HepG2 (cell line): ENCODE data around the gene BCL2L2. TPM values are rescaled to one million over a fixed set of nuclear protein-coding genes. Genes with fewer than 3 reads are reported as not detected.

Experiments
- CEBPB ChIP-seq: IDR thresholded peaks from 2 replicates; pipeline ENCODE4 v1.6.1; 2011; ENCODE audit warnings: low read depth, low read length, improper control_type of control experiment, borderline replicate concordance
- KDM5A ChIP-seq: fragments of 200-600 bp; sonication (generic); IDR thresholded peaks from 2 replicates; pipeline ENCODE4 v1.7.0; 2018; ENCODE audit warnings: antibody characterized with exemption, mild to moderate bottlenecking, low read length, borderline replicate concordance
- MED8 ChIP-seq: sonication (generic); formaldehyde crosslinking; IDR thresholded peaks from 2 replicates; pipeline ENCODE4 v1.8.1; 2023; ENCODE audit warnings: mild to moderate bottlenecking, missing genetic modification reagents; ENCODE audit not compliant: insufficient replicate concordance
- MIER2 ChIP-seq: IDR thresholded peaks from 2 replicates; pipeline ENCODE4 v1.6.1; 2016; ENCODE audit warnings: missing biosample characterization, missing genetic modification reagents
- NFKB2 ChIP-seq: sonication (generic); formaldehyde crosslinking; IDR thresholded peaks from 2 replicates; pipeline ENCODE4 v1.4.0; 2020; ENCODE audit warnings: missing genetic modification reagents, borderline replicate concordance
- RFXANK ChIP-seq: IDR thresholded peaks from 2 replicates; pipeline ENCODE4 v1.6.1; 2016
- SIN3A ChIP-seq: IDR thresholded peaks from 2 replicates; pipeline ENCODE4 v1.6.1; 2011; ENCODE audit warnings: low read depth, mild to moderate bottlenecking, control low read depth, low read length, borderline replicate concordance
- TP53 ChIP-seq: sonication (generic); formaldehyde crosslinking; conservative IDR thresholded peaks from 2 replicates; pipeline ENCODE4 v1.4.0; 2020; ENCODE audit warnings: missing genetic modification reagents
- ZNF766 ChIP-seq: sonication (generic); formaldehyde crosslinking; IDR thresholded peaks from 2 replicates; pipeline ENCODE4 v1.5.0; 2020; ENCODE audit warnings: missing genetic modification reagents, borderline replicate concordance
- ZNF776 ChIP-seq: sonication (generic); formaldehyde crosslinking; IDR thresholded peaks from 2 replicates; pipeline ENCODE4 v1.4.0; 2020; ENCODE audit warnings: mild to moderate bottlenecking, missing genetic modification reagents
- ZNF788 ChIP-seq: sonication (generic); formaldehyde crosslinking; IDR thresholded peaks from 2 replicates; pipeline ENCODE4 v1.5.0; 2020; ENCODE audit warnings: mild to moderate bottlenecking, missing genetic modification reagents, borderline replicate concordance
- polyA plus RNA-seq, 8 experiments: library from polyadenylated mRNA; depleted of rRNA in 3 of 8; stranded (reverse) in 7 of 8; unstranded in 1 of 8; fragments of >200 nt; fragmentation: Illumina TruSeq in 4 of 8; extraction: Trizol in 4 of 8; gene quantifications; 2 replicates each; pipeline versions ENCODE4 v1.2.1 to v1.2.3, GENCODE V29; 2011 to 2016; ENCODE audit warnings: low read depth in 4 of 8, missing spikeins in 1 of 8, mixed read lengths in 1 of 8; ENCODE audit not compliant: insufficient read depth in 1 of 8
- total RNA-seq, 5 experiments: library from RNA; depleted of rRNA; stranded (reverse); fragments of >200 nt; fragmentation: Illumina TruSeq; extraction: Trizol; gene quantifications; 2 replicates each; pipeline ENCODE4 v1.2.3, GENCODE V29; 2016; ENCODE audit warnings: low read depth in 1 of 5
- TF ChIP-seq, protein P1 (sequence below): sonication (generic); formaldehyde crosslinking; IDR thresholded peaks from 2 replicates; pipeline ENCODE4 v1.5.1; 2020; ENCODE audit warnings: missing genetic modification reagents, mild to moderate bottlenecking, borderline replicate concordance
- TF ChIP-seq, protein P2 (sequence below): sonication (generic); formaldehyde crosslinking; IDR thresholded peaks from 2 replicates; pipeline ENCODE4 v1.5.1; 2020; ENCODE audit warnings: missing genetic modification reagents, mild to moderate bottlenecking, borderline replicate concordance
- TF ChIP-seq, protein P3 (sequence below): sonication (generic); formaldehyde crosslinking; IDR thresholded peaks from 2 replicates; pipeline ENCODE4 v1.9.0; 2021; ENCODE audit warnings: missing genetic modification reagents, mild to moderate bottlenecking, borderline replicate concordance
- TF ChIP-seq, protein P4 (sequence below): sonication (generic); formaldehyde crosslinking; conservative IDR thresholded peaks from 2 replicates; pipeline ENCODE4 v1.8.0; 2022; ENCODE audit warnings: missing genetic modification reagents
- TF ChIP-seq, protein P5 (sequence below): sonication (generic); formaldehyde crosslinking; IDR thresholded peaks from 2 replicates; pipeline ENCODE4 v1.4.0; 2020; ENCODE audit warnings: mild to moderate bottlenecking, missing genetic modification reagents
- TF ChIP-seq, protein P6 (sequence below): IDR thresholded peaks from 2 replicates; pipeline ENCODE4 v1.6.1; 2016; ENCODE audit warnings: missing genetic modification reagents, missing compliant biosample characterization
- TF ChIP-seq, protein P7 (sequence below): sonication (generic); formaldehyde crosslinking; IDR thresholded peaks from 2 replicates; pipeline ENCODE4 v1.5.0; 2020; ENCODE audit warnings: mild to moderate bottlenecking, missing genetic modification reagents

BCL2L2 gene
- total and polyA plus RNA-seq, 2 of the 13 experiments (the other 11 are each of a cell fraction or from before 2014, with no cell fraction given) = 28.1 to 49.8 TPM

DNA sequence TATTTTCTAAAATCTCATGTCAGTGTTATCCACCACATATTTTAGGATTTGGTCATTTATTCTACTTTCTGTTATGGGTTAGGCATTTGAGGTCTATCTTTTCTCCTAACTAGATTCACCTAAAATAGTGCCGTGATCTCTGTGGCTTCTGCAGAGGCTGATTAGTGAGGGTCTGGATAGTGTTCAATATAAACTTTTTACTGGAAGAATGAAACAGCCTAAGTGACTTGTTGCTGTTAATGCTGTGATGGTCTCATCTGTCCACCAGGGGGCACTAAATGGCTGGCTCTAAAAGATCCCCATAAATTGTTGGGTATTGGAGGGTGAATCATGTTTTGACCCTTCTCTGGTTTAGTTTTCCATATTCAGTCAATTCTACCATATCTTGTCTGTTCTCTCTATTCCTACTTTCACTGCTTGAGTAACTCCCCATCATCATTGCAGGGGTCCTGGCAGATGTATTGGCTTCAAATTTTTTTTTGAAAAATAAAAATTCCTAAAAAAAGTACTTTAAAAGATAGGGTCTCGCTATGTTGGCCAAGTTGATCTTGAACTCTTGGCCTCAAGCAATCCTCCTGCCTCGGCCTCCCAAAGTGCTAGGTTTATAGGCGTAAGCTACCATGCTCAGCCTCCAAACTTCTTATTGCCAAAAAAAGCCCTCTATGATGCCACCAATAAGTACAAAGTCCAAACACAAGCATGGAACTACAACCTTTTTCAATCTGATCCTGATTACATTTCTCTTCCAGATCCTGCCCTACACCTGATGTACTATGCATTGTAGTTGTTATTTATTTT is 21.5 kb downstream of the BCL2L2 start (continued):
- TF ChIP-seq, protein P1, sequence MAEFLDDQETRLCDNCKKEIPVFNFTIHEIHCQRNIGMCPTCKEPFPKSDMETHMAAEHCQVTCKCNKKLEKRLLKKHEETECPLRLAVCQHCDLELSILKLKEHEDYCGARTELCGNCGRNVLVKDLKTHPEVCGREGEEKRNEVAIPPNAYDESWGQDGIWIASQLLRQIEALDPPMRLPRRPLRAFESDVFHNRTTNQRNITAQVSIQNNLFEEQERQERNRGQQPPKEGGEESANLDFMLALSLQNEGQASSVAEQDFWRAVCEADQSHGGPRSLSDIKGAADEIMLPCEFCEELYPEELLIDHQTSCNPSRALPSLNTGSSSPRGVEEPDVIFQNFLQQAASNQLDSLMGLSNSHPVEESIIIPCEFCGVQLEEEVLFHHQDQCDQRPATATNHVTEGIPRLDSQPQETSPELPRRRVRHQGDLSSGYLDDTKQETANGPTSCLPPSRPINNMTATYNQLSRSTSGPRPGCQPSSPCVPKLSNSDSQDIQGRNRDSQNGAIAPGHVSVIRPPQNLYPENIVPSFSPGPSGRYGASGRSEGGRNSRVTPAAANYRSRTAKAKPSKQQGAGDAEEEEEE (CRISPR knock-in tag) = no peak
- TF ChIP-seq SIN3A (no peak), ZNF766 (CRISPR knock-in tag) (no peak), ZNF776 (CRISPR knock-in tag) (no peak), MIER2 (CRISPR knock-in tag) (0 out of 2 replicates have a peak, but pooled peaks have one; percentile 37), NFKB2 (CRISPR knock-in tag) (no peak), RFXANK (CRISPR knock-in tag) (no peak), KDM5A (no peak), CEBPB (no peak), ZNF788 (CRISPR knock-in tag) (no peak), TP53 (CRISPR knock-in tag) (no peak), MED8 (CRISPR knock-in tag) (no peak)
- TF ChIP-seq, protein P2, sequence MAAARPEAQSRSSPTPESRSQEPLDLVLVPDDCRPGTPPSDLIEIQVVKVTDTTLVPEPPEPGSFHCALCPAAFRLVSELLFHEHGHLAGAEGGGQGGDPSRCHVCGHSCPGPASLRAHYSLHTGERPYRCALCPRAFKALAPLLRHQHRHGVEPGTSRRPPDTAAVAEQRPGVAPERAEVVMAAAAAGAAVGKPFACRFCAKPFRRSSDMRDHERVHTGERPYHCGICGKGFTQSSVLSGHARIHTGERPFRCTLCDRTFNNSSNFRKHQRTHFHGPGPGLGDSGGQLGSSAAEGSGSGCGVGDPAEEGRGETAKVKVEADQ (CRISPR knock-in tag) = peak; percentile 62; the same call in 1 of the 2 replicates
- TF ChIP-seq, protein P3, sequence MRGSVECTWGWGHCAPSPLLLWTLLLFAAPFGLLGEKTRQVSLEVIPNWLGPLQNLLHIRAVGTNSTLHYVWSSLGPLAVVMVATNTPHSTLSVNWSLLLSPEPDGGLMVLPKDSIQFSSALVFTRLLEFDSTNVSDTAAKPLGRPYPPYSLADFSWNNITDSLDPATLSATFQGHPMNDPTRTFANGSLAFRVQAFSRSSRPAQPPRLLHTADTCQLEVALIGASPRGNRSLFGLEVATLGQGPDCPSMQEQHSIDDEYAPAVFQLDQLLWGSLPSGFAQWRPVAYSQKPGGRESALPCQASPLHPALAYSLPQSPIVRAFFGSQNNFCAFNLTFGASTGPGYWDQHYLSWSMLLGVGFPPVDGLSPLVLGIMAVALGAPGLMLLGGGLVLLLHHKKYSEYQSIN = no peak
- TF ChIP-seq, protein P4, sequence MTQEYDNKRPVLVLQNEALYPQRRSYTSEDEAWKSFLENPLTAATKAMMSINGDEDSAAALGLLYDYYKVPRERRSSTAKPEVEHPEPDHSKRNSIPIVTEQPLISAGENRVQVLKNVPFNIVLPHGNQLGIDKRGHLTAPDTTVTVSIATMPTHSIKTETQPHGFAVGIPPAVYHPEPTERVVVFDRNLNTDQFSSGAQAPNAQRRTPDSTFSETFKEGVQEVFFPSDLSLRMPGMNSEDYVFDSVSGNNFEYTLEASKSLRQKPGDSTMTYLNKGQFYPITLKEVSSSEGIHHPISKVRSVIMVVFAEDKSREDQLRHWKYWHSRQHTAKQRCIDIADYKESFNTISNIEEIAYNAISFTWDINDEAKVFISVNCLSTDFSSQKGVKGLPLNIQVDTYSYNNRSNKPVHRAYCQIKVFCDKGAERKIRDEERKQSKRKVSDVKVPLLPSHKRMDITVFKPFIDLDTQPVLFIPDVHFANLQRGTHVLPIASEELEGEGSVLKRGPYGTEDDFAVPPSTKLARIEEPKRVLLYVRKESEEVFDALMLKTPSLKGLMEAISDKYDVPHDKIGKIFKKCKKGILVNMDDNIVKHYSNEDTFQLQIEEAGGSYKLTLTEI (CRISPR knock-in tag) = no peak
- TF ChIP-seq, protein P5, sequence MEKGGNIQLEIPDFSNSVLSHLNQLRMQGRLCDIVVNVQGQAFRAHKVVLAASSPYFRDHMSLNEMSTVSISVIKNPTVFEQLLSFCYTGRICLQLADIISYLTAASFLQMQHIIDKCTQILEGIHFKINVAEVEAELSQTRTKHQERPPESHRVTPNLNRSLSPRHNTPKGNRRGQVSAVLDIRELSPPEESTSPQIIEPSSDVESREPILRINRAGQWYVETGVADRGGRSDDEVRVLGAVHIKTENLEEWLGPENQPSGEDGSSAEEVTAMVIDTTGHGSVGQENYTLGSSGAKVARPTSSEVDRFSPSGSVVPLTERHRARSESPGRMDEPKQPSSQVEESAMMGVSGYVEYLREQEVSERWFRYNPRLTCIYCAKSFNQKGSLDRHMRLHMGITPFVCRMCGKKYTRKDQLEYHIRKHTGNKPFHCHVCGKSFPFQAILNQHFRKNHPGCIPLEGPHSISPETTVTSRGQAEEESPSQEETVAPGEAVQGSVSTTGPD (CRISPR knock-in tag) = no peak
- TF ChIP-seq, protein P6, sequence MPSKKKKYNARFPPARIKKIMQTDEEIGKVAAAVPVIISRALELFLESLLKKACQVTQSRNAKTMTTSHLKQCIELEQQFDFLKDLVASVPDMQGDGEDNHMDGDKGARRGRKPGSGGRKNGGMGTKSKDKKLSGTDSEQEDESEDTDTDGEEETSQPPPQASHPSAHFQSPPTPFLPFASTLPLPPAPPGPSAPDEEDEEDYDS (CRISPR knock-in tag) = no peak; the same call in 1 of the 2 replicates
- TF ChIP-seq, protein P7, sequence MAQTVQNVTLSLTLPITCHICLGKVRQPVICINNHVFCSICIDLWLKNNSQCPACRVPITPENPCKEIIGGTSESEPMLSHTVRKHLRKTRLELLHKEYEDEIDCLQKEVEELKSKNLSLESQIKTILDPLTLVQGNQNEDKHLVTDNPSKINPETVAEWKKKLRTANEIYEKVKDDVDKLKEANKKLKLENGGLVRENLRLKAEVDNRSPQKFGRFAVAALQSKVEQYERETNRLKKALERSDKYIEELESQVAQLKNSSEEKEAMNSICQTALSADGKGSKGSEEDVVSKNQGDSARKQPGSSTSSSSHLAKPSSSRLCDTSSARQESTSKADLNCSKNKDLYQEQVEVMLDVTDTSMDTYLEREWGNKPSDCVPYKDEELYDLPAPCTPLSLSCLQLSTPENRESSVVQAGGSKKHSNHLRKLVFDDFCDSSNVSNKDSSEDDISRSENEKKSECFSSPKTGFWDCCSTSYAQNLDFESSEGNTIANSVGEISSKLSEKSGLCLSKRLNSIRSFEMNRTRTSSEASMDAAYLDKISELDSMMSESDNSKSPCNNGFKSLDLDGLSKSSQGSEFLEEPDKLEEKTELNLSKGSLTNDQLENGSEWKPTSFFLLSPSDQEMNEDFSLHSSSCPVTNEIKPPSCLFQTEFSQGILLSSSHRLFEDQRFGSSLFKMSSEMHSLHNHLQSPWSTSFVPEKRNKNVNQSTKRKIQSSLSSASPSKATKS (CRISPR knock-in tag) = no peak
